Muscle layer of colon (tissue), 2 donors: ENCODE data around the gene CD48.

Experiments
- H3K27ac ChIP-seq: one replicate; pipeline ENCODE4 v1.7.0; 2013; ENCODE audit warnings: low read depth, mild to moderate bottlenecking, low read length, moderate library complexity
- H3K27me3 ChIP-seq, 2 donors: one replicate each; pipeline ENCODE4 v1.7.0; 2013; ENCODE audit warnings: low read length in 2 of 2, mild to moderate bottlenecking in 2 of 2; ENCODE audit not compliant: insufficient read depth in 2 of 2, control insufficient read depth in 1 of 2
- H3K36me3 ChIP-seq: one replicate; pipeline ENCODE4 v1.7.0; 2013; ENCODE audit warnings: mild to moderate bottlenecking, low read length; ENCODE audit not compliant: insufficient read depth
- H3K4me1 ChIP-seq: one replicate; pipeline ENCODE4 v1.7.0; 2013; ENCODE audit warnings: mild to moderate bottlenecking, low read length; ENCODE audit not compliant: insufficient read depth
- H3K4me3 ChIP-seq, 2 donors: one replicate each; pipeline ENCODE4 v1.7.0; 2013; ENCODE audit warnings: low read length in 2 of 2, low read depth in 1 of 2, mild to moderate bottlenecking in 1 of 2, moderate library complexity in 1 of 2
- H3K9ac ChIP-seq: one replicate; pipeline ENCODE4 v1.7.0; 2013; ENCODE audit warnings: low read length
- H3K9me3 ChIP-seq: one replicate; pipeline ENCODE4 v1.7.0; 2013; ENCODE audit warnings: mild to moderate bottlenecking, low read length
- donor health status: abdominal sarcoma.
- donor health status: Adenocarcinoma of cecum.

The CD48 gene

DNA sequence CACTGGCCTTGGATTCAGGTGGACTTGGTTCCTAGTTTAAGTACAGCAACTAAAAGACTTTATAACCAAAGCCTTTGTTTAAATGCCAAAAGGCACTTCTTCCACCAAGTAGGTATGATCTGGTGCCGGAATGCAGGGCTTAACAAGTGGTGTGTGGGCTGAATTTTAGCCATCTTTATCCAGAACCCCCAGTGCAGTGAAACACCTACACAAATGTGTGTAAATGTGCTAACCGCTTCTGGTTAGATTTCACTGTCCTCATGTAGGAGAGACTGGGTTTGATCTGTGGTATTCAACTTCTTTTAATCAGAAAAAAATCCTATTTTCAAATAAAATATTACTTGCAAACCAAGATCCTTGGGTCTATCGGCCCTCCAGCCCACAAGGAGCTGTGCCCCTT lies 75.1 kb downstream of the CD48 start:
- Histone ChIP-seq H3K27ac (no peak overlapping the region), H3K9ac (no peak overlapping the region), H3K9me3 (no peaks in the 10 kb centered on the region), H3K27me3 (no peaks in the 10 kb centered on the region), H3K36me3 (no peaks in the 10 kb centered on the region), H3K4me3 (no peak overlapping the region), H3K4me1 (no peaks in the 10 kb centered on the region)

DNA sequence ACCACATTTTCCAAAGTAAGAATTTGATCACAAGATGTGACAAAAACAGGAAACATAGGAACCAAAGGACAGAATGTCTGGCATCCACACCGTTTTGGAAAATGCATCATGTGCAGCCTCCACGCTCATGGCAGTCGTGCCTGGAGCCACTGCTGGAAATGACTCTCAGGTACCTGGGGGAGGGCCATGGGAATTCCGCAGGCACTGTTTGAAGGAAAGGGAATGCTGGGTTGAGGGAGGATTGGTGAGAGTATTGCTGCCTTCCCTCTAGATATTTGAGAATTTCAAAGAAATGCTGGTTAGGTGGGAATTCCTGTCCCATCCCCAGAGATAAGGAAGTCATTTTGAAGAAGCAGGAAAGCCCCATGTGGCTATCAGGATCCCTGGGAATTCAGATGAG lies 75.5 kb downstream of the CD48 start:
- no peak overlapping the region for H3K27ac ChIP-seq
- H3K4me3 ChIP-seq = no peak overlapping the region
- H3K27me3 ChIP-seq = no peaks in the 10 kb centered on the region
- no peaks in the 10 kb centered on the region for H3K4me1 ChIP-seq
- no peaks in the 10 kb centered on the region for H3K9me3 ChIP-seq
- H3K36me3 ChIP-seq = no peaks in the 10 kb centered on the region
- no peak overlapping the region for H3K9ac ChIP-seq

DNA sequence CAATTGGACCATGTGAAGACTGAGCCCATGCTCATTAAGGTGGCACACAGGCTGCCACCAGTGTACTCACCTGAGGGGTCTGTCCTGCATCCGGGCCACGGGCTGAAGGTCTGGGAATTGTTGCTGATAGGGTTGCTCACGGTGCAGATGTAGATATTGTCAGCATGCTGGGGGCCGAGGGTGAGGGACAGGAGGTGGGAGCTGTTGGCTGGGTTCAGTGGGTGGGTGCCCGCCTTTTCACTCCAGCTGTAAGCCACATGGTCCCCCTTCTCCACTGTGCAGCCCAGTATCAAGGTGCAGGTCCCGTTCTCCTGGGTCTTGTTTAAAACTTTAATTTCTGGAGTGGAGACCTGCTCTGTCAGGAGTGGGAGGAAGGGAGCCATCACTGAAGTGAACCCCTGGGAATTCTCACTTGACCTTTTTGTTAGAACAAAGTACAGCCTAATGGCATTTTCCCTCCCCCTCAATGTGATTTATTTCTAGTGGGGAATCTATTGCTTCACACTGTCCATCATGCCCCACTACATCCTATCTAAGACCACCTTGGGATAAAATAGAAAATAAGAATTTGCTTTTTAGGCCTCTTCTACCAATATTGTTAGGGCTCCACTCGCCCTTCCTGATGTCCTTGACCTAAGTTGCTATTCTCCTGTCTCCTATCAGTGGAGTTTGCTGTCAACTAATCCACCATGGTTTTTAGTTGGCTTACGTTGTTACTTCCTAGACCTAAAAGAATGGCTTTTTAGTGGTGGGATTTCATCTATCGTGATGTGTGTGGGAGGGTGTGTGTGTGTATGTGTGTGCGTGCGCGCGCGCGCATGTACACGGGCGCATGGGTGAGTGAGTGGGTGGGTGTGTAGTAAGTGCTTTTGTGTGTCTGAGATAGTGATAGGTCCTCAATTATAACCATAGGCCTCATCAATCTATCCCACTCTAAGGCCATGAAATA lies 76.8 kb downstream of the CD48 start:
- no peaks in the 10 kb centered on the region for H3K36me3 ChIP-seq
- no peak overlapping the region for H3K4me3 ChIP-seq
- H3K27ac ChIP-seq = no peak overlapping the region
- H3K4me1 ChIP-seq = no peaks in the 10 kb centered on the region
- H3K27me3 ChIP-seq = no peaks in the 10 kb centered on the region
- no peak overlapping the region for H3K9ac ChIP-seq
- no peaks in the 10 kb centered on the region for H3K9me3 ChIP-seq

- Histone ChIP-seq H3K4me3 (no peak overlapping the region), H3K9ac (no peak overlapping the region), H3K4me1 (no peaks in the 10 kb centered on the region), H3K36me3 (no peaks in the 10 kb centered on the region), H3K9me3 (no peaks in the 10 kb centered on the region), H3K27me3 (no peaks in the 10 kb centered on the region), H3K27ac (no peak overlapping the region)
These were observed 78.2 kb downstream of the CD48 start for GRCh38 chr1:160633330-160633903.

- Histone ChIP-seq H3K4me1 (no peaks in the 10 kb centered on the region), H3K4me3 (no peak overlapping the region), H3K36me3 (no peaks in the 10 kb centered on the region), H3K27me3 (no peaks in the 10 kb centered on the region), H3K27ac (no peak overlapping the region), H3K9ac (no peak overlapping the region), H3K9me3 (no peaks in the 10 kb centered on the region)
These were observed 79.5 kb downstream of the CD48 start for GRCh38 chr1:160631983-160632625.

DNA sequence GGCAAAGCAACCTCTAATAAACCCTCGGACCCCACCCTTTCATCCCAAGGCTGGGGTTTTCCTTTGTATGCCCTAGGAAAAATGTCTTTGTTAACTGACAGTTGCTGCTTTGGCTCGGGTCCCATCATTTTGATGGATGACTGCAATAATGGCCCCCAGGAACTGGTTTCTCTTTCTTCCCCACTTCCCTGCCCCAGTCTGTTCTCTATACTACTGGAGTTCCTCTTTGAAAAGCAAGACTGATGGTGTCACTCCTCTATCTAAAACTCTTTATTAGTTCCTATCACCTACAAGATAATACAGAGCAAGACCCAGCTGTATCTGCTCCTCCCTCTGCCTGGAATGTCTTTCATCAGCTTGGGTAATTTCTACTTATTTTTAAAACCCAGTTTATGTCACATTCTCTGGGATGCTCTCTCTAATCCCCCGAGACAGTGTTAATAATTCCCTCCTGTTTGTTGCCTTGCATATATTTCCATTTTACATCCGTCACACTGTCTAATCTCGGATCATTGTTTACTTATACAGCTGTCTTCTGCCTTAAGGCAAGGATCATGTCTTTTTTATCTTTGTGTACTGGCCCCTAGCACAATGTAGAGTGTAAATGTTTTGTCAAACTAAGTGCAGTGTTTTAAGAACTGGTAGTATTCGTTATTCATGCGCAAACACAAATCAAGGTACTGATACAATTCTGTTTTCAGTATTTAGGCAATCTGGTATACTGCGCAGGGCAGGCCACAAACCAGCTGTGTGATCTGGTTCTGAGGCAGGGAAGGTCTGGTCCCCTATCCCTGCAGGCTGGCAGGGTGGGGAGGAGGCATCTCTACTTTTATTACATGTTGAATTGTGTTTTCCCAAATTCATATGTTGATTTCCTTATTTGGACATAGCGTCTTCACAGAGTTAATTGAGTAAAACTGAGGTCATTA lies 80.8 kb downstream of the CD48 start:
- Histone ChIP-seq H3K27me3 (no peaks in the 10 kb centered on the region), H3K36me3 (no peaks in the 10 kb centered on the region), H3K9me3 (no peaks in the 10 kb centered on the region), H3K4me3 (no peak overlapping the region), H3K4me1 (no peaks in the 10 kb centered on the region), H3K27ac (no peak overlapping the region), H3K9ac (no peak overlapping the region)

DNA sequence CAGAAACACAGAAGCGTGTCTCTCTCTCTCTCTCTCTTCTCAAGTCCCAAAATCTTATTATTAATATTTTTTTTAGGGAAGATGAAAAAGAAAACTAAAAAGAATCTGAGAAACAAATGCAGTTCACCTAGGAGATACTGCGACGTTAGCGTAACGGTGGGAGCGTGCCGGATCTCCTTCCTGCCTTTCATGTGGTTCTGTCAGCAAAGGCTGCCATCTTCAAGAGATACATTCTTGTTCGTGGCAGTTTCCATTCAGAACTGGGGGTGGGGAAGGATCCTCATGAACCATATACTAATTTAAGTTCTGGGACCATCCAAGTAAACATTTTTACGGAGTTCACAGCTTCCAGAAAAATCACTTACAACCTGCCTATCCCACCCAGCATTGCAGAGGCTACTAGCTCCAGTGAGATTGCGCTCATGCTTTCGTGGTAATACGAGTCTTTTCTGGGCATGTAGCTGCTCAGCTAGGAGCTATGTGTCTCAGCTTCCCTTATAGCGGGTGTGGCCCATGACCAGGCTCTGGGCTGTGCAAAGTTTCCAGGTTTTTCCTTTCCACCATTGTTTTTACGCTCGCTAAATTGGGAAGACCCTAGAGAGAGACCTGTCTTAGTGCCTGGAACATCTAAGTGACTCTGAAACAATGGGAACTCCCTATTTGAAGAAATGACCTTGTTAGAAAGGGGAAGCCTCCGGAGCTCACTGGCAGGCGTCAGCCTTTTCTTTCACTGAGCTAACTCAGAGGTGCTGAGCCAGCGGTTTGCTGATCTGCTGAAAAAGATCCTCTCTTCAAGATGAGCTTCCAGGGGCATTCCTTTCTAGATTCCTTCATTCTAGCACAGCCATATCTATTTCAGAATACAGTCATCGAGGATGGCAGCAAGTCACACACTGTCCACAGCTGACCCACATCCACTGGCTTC lies 82.1 kb downstream of the CD48 start:
- Histone ChIP-seq H3K9ac (no peak overlapping the region), H3K4me1 (no peaks in the 10 kb centered on the region), H3K27me3 (no peaks in the 10 kb centered on the region), H3K27ac (no peak overlapping the region), H3K4me3 (no peak overlapping the region), H3K9me3 (no peaks in the 10 kb centered on the region), H3K36me3 (no peaks in the 10 kb centered on the region)

DNA sequence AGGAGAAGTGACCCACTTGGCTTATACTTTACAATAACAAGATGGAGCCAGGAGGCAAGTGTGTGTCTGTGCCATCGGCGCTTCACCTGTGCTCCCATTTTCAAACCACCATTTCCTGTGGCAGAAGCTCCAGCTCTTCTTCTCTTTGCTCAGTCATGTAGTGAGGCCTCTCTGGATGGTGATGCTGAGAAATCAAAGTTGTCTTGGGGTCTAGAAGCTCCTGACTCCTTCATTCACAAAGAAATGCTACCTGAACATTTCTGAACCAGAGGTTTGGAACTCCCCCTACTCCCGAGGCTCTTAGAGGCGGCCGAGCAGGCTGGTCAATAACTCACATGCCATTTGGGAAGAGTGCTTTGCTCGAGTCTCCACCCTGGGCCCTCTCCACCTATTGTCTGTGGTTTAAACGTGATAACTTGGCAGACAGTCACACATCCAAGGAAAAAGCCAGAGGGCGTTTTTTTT lies 82.8 kb downstream of the CD48 start:
- Histone ChIP-seq H3K4me3 (no peak overlapping the region), H3K27ac (no peak overlapping the region), H3K4me1 (no peaks in the 10 kb centered on the region), H3K27me3 (no peaks in the 10 kb centered on the region), H3K9me3 (no peaks in the 10 kb centered on the region), H3K36me3 (no peaks in the 10 kb centered on the region), H3K9ac (no peak overlapping the region)
